Common myeloid progenitor, CD34-positive (primary cell): ENCODE results near the gene TMEM132D.
"Not testable (repeated sequence)": the region's sequence is repeated elsewhere in the genome, so short reads cannot be mapped to it uniquely, and the experiment has no call there.

ENCODE experiments used
- CTCF ChIA-PET: fragments of 350-600 bp; sonication (Branson Sonifier 250); formaldehyde crosslinking; loops from one replicate; lab custom pipeline; 2021; ENCODE audit warnings: antibody characterized with exemption; lab: Charles Lee
- POLR2A ChIA-PET: fragments of 350-600 bp; sonication (Branson Sonifier 250); formaldehyde crosslinking; loops from one replicate; lab custom pipeline; 2021; ENCODE audit warnings: antibody characterized with exemption; lab: Charles Lee
- DNase-seq, 3 donors: peaks; one replicate each; pipeline versions ENCODE4 v3.0.0 to v3.0.0-alpha.2; 2013
- H3K27ac ChIP-seq, 2 experiments: 1 replicate in 1 of 2; 2 replicates in 1 of 2; pipeline ENCODE4 v1.7.0; 2013; ENCODE audit warnings: inconsistent platforms in 2 of 2, low read length in 2 of 2, mild to moderate bottlenecking in 2 of 2, low read depth in 1 of 2, moderate library complexity in 1 of 2; ENCODE audit not compliant: severe bottlenecking in 2 of 2, insufficient read depth in 1 of 2, poor library complexity in 1 of 2
- H3K27me3 ChIP-seq, 5 experiments: replicated peaks in 2 of 5; 1 replicate in 3 of 5; 2 replicates in 2 of 5; pipeline versions ENCODE4 v1.6.1 to v1.7.0; 2013; ENCODE audit warnings: low read length in 4 of 5, mild to moderate bottlenecking in 2 of 5, moderate library complexity in 2 of 5, inconsistent platforms in 1 of 5; ENCODE audit not compliant: insufficient read depth in 5 of 5, control insufficient read depth in 4 of 5
- H3K36me3 ChIP-seq, 4 experiments: 1 replicate in 2 of 4; 2 replicates in 2 of 4; pipeline versions ENCODE4 v1.6.1 to v1.7.0; 2013; ENCODE audit warnings: low read length in 3 of 4, control low read depth in 1 of 4, mild to moderate bottlenecking in 1 of 4; ENCODE audit not compliant: control insufficient read depth in 4 of 4, insufficient read depth in 4 of 4
- H3K4me1 ChIP-seq, 4 experiments: 1 replicate in 3 of 4; 2 replicates in 1 of 4; pipeline versions ENCODE4 v1.6.1 to v1.7.1; 2013; ENCODE audit warnings: low read length in 3 of 4, mild to moderate bottlenecking in 3 of 4, control low read depth in 1 of 4, inconsistent platforms in 1 of 4, moderate library complexity in 1 of 4; ENCODE audit not compliant: control insufficient read depth in 4 of 4, insufficient read depth in 4 of 4; ENCODE audit errors: control extremely low read depth in 1 of 4
- H3K4me3 ChIP-seq, 7 experiments: 1 replicate in 4 of 7; 2 replicates in 3 of 7; pipeline versions ENCODE4 v1.5.1 to v1.7.0; 2013; ENCODE audit warnings: mild to moderate bottlenecking in 7 of 7, low read length in 6 of 7, moderate library complexity in 6 of 7, inconsistent platforms in 2 of 7, low read depth in 2 of 7, control low read depth in 1 of 7; ENCODE audit not compliant: insufficient read depth in 4 of 7, control insufficient read depth in 1 of 7; ENCODE audit errors: extremely low read depth in 1 of 7
- H3K9me3 ChIP-seq, 5 experiments: 1 replicate in 4 of 5; 2 replicates in 1 of 5; pipeline versions ENCODE4 v1.6.1 to v1.7.1; 2013; ENCODE audit warnings: low read length in 4 of 5, mild to moderate bottlenecking in 2 of 5, inconsistent platforms in 1 of 5, low read depth in 1 of 5, moderate library complexity in 1 of 5; ENCODE audit not compliant: control insufficient read depth in 4 of 5, insufficient read depth in 2 of 5; ENCODE audit errors: control extremely low read depth in 1 of 5
- WGBS: methylation state at CpG from one replicate; pipeline ENCODE4 v1.1.5; 2013; ENCODE audit not compliant: insufficient coverage; 5-methylcytosine and 5-hydroxymethylcytosine counted together

The TMEM132D gene

GRCh38 chr12:129899045-129899444 is 4.8 kb downstream of the TMEM132D start:
- H3K36me3 ChIP-seq, H3K9me3 ChIP-seq, CTCF ChIA-PET, H3K4me1 ChIP-seq, DNase-seq, H3K4me3 ChIP-seq, H3K27ac ChIP-seq, POLR2A ChIA-PET: not testable (repeated sequence)
- no CpG with 5 or more reads among the region's 1 CpG for WGBS
- peaks cover 9 to 49% (median 14%) of the 10 kb centered on the region in 5 experiments for H3K27me3 ChIP-seq

DNA sequence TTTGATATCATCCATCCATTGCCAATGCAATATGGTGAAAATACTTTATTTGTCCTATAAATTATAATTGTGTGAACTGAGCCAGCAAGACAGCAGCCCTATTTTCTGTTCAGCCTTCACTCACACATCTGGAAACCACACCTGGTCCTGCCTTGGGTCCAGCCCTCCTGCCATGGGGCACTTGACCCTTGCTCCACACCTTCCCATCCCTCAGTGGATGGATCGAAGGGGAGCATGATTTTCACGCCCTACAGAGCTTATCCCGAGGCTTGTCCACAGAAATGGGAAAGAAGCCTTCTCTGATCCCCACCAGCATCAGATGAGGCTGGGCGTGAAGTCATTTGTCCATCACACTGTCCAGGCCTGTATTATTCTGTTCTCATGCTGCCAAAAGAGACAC is 10.1 kb downstream of the TMEM132D start:
- Histone ChIP-seq H3K4me1 (no peaks in the 10 kb centered on the region), H3K4me3 (no peak overlapping the region), H3K36me3 (no peaks in the 10 kb centered on the region), H3K27me3 (peaks cover 0 to 8% (median 0%) of the 10 kb centered on the region in 5 experiments), H3K27ac (no peak overlapping the region), H3K9me3 (no peaks in the 10 kb centered on the region)
- ChIA-PET POLR2A (no interaction called here), CTCF (interaction anchor here (1.1 kb wide), 1 partner anchor 18 kb away, joined by 3 read pairs; no protein-coding TSS in a partner anchor)
- 92% methylated on average over 3 of the region's 4 CpGs for WGBS
- DNase-seq, result no peak

GRCh38 chr12:129887101-129887500 is 16.7 kb downstream of the TMEM132D start:
- DNase-seq, result no peak
- Histone ChIP-seq H3K27me3 (peaks cover 0 to 4% (median 0%) of the 10 kb centered on the region in 5 experiments), H3K9me3 (no peaks in the 10 kb centered on the region), H3K36me3 (no peaks in the 10 kb centered on the region), H3K4me1 (no peaks in the 10 kb centered on the region), H3K4me3 (no peak overlapping the region), H3K27ac (no peak overlapping the region)
- ChIA-PET POLR2A (no interaction called here), CTCF (no interaction called here)
- 48% methylated on average over 4 of the region's 4 CpGs for WGBS

DNA sequence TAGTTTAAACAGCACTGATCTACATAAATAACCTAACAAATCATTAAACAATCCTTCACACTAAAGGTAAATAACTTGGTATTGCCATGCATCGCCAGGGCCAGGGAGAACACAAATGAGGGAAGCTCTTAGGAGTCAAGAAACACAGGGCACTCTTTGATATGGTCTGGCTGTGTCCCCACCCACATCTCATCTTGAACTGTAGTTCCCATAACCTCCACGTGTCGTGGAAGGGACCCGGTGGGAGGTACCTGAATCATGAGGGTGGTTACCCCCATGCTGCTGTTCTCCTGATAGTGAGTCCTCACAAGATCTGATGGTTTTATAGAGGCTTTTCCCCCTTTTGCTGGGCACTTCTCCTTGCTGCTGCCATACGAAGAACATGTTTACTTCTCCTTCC is 17.3 kb downstream of the TMEM132D start:
- peaks cover 0 to 4% (median 0%) of the 10 kb centered on the region in 5 experiments for H3K27me3 ChIP-seq
- H3K4me3 ChIP-seq, result no peak overlapping the region
- 74% methylated on average over 5 of the region's 5 CpGs for WGBS
- no peaks in the 10 kb centered on the region for H3K4me1 ChIP-seq
- no peak overlapping the region for H3K27ac ChIP-seq
- no peaks in the 10 kb centered on the region for H3K9me3 ChIP-seq
- DNase-seq, result no peak
- ChIA-PET POLR2A (no interaction called here), CTCF (no interaction called here)
- no peaks in the 10 kb centered on the region for H3K36me3 ChIP-seq

- H3K27me3 ChIP-seq, result no peaks in the 10 kb centered on the region
- no peak overlapping the region for H3K4me3 ChIP-seq
- no peaks in the 10 kb centered on the region for H3K9me3 ChIP-seq
- H3K36me3 ChIP-seq, result no peaks in the 10 kb centered on the region
- no peak for DNase-seq
- CTCF ChIA-PET, result interaction anchor here (1.1 kb wide), 1 partner anchor 11 kb away, joined by 3 read pairs; no protein-coding TSS in a partner anchor
- H3K4me1 ChIP-seq, result no peaks in the 10 kb centered on the region
- POLR2A ChIA-PET, result no interaction called here
- no peak overlapping the region for H3K27ac ChIP-seq
- 92% methylated on average over 1 of the region's 3 CpGs for WGBS
Observed at GRCh38 chr12:129885287-129885686, 18.5 kb downstream of the TMEM132D start.

- Histone ChIP-seq H3K36me3 (no peaks in the 10 kb centered on the region), H3K27me3 (peaks cover 0 to 4% (median 0%) of the 10 kb centered on the region in 5 experiments), H3K9me3 (no peaks in the 10 kb centered on the region), H3K27ac (no peak overlapping the region), H3K4me1 (no peaks in the 10 kb centered on the region), H3K4me3 (no peak overlapping the region)
- ChIA-PET CTCF (interaction anchor here (1.3 kb wide), 1 partner anchor 10 kb away, joined by 4 read pairs; no protein-coding TSS in a partner anchor), POLR2A (no interaction called here)
- WGBS, result 86% methylated on average over 3 of the region's 11 CpGs
- DNase-seq, result no peak
Observed at GRCh38 chr12:129877411-129877810, 26.4 kb downstream of the TMEM132D start.

- 100% methylated on average over 2 of the region's 6 CpGs for WGBS
- CTCF ChIA-PET, result interaction anchor here (1.1 kb wide), 1 partner anchor 11 kb away, joined by 3 read pairs; no protein-coding TSS in a partner anchor
Observed at GRCh38 chr12:129873833-129874208, 30.0 kb downstream of the TMEM132D start.

More at GRCh38 chr12:129873833-129874208, 30.0 kb downstream of the TMEM132D start:
- DNase-seq, result no peak
- peaks cover 0 to 4% (median 0%) of the 10 kb centered on the region in 5 experiments for H3K27me3 ChIP-seq
- H3K4me3 ChIP-seq, result no peak overlapping the region
- no peaks in the 10 kb centered on the region for H3K36me3 ChIP-seq
- POLR2A ChIA-PET, result no interaction called here
- no peaks in the 10 kb centered on the region for H3K9me3 ChIP-seq
- no peak overlapping the region for H3K27ac ChIP-seq
- no peaks in the 10 kb centered on the region for H3K4me1 ChIP-seq
